K562 (cell line): ENCODE measurements around the gene IL25. TPM values are rescaled to one million over a fixed set of nuclear protein-coding genes. Genes with fewer than 3 reads are reported as not detected.

Experiments used
- ATAC-seq: fragments of 200-7000 bp; cut with Tn5 transposase; 3 replicates; pipeline ENCODE4 v1.9.1; 2020; ENCODE audit warnings: moderate library complexity
- BruUV-seq: library from RNA; stranded (reverse); fragments of 400-500 nt; replicated peaks from 2 replicates; lab custom pipeline; 2021; lab: Mats Ljungman, UMichigan
- CTCF ChIA-PET: fragments of 300-600 bp; formaldehyde crosslinking; extraction: SDS; loops from one replicate; lab custom pipeline; 2021; ENCODE audit warnings: low intra/inter-chr PET ratio; lab: Yijun Ruan, JAX
- POLR2A ChIA-PET: fragments of 300-600, 350-650 bp; sonication (Branson Sonifier 250); formaldehyde crosslinking; extraction: SDS; loops from one replicate; lab custom pipeline; 2021; ENCODE audit warnings: antibody characterized with exemption, inconsistent platforms; lab: Yijun Ruan, JAX
- DNase-seq, 4 experiments: peaks; one replicate each; pipeline versions ENCODE4 v3.0.0 to v3.0.0-alpha.2; 2011 to 2018; ENCODE audit warnings: low spot score in 3 of 4, mixed read lengths in 3 of 4; ENCODE audit errors: extremely low read depth in 1 of 4
- FAIRE-seq: peaks from 2 replicates; lab custom pipeline; 2011; peaks lifted over from hg19 to GRCh38; lab: Jason Lieb, UNC
- H2AFZ ChIP-seq: 2 replicates; pipeline ENCODE4 v1.6.0; 2011; ENCODE audit warnings: low read depth, low read length, control low read depth, inconsistent platforms
- H3K27ac ChIP-seq: fragments of 200-600 bp; 3 replicates; pipeline ENCODE4 v1.8.0; 2011; ENCODE audit warnings: low read depth, mild to moderate bottlenecking, control low read depth, inconsistent platforms, low read length, moderate library complexity, mixed read lengths; ENCODE audit errors: extremely low read depth
- H3K27me3 ChIP-seq, 2 experiments: fragments of 300-600 bp in 1 of 2; 2 replicates in 1 of 2; 3 replicates in 1 of 2; pipeline versions ENCODE4 v1.6.0 to v1.8.0; 2011; ENCODE audit warnings: inconsistent platforms in 2 of 2, low read length in 2 of 2, mild to moderate bottlenecking in 1 of 2, mixed read lengths in 1 of 2, moderate library complexity in 1 of 2; ENCODE audit not compliant: control insufficient read depth in 2 of 2, insufficient read depth in 2 of 2
- H3K36me3 ChIP-seq: fragments of 300-600 bp; 3 replicates; pipeline ENCODE4 v1.8.0; 2011; ENCODE audit warnings: mild to moderate bottlenecking, low read length, inconsistent platforms; ENCODE audit not compliant: control insufficient read depth, insufficient read depth
- H3K4me1 ChIP-seq, 2 experiments: fragments of 200-600 bp in 1 of 2; replicated peaks in 1 of 2; 2 replicates in 1 of 2; 3 replicates in 1 of 2; pipeline versions ENCODE4 v1.5.1 to v1.8.0; 2011; ENCODE audit warnings: inconsistent platforms in 2 of 2, low read length in 2 of 2, mild to moderate bottlenecking in 1 of 2, mixed read lengths in 1 of 2, moderate library complexity in 1 of 2; ENCODE audit not compliant: control insufficient read depth in 2 of 2, insufficient read depth in 2 of 2
- H3K4me2 ChIP-seq: 2 replicates; pipeline ENCODE4 v1.6.1; 2011; ENCODE audit warnings: low read length, control low read depth, inconsistent platforms, mixed read lengths; ENCODE audit not compliant: insufficient read depth
- H3K4me3 ChIP-seq: fragments of 200-600 bp; sonication (generic), shearing (Covaris generic); 2 replicates; pipeline ENCODE4 v1.5.1; 2016; ENCODE audit warnings: control low read depth, inconsistent platforms
- H3K79me2 ChIP-seq: fragments of 200-600 bp; 3 replicates; pipeline ENCODE4 v1.8.0; 2011; ENCODE audit warnings: low read length, inconsistent platforms; ENCODE audit not compliant: control insufficient read depth, insufficient read depth
- H3K9ac ChIP-seq, 2 experiments: 2 replicates each; pipeline versions ENCODE4 v1.6.0 to v1.6.1; 2011; ENCODE audit warnings: low read depth in 2 of 2, low read length in 2 of 2, control low read depth in 1 of 2, inconsistent platforms in 1 of 2, mild to moderate bottlenecking in 1 of 2, mixed read lengths in 1 of 2; ENCODE audit not compliant: insufficient read depth in 1 of 2
- H3K9me1 ChIP-seq: one replicate; pipeline ENCODE4 v1.6.0; 2011; ENCODE audit warnings: inconsistent platforms, mild to moderate bottlenecking, low read length, moderate library complexity; ENCODE audit not compliant: control insufficient read depth, insufficient read depth
- H3K9me3 ChIP-seq: replicated peaks from 2 replicates; pipeline ENCODE4 v1.5.1; 2011; ENCODE audit warnings: low read depth, low read length, inconsistent platforms; ENCODE audit not compliant: control insufficient read depth, insufficient read depth
- H4K20me1 ChIP-seq: replicated peaks from 2 replicates; pipeline ENCODE4 v1.6.1; 2011; ENCODE audit warnings: low read length, inconsistent platforms, mixed read lengths; ENCODE audit not compliant: control insufficient read depth, insufficient read depth
- MEIS2 ChIP-seq: fragments of 450-650 bp; IDR thresholded peaks from 2 replicates; pipeline ENCODE4 v1.6.1; 2014; ENCODE audit warnings: mild to moderate bottlenecking; ENCODE audit not compliant: partially characterized antibody
- ZNF347 ChIP-seq: fragments of 450-650 bp; formaldehyde crosslinking; IDR thresholded peaks from 2 replicates; pipeline ENCODE4 v1.4.0; 2020; ENCODE audit warnings: low read depth, mild to moderate bottlenecking, moderate library complexity
- WGBS: fragments of 100-300 bp; shearing (Covaris generic); methylation state at CpG from one replicate; pipeline ENCODE4 v1.1.6; 2016; ENCODE audit warnings: low coverage, mixed read lengths; ENCODE audit not compliant: insufficient coverage; ENCODE audit errors: missing lambda C conversion rate; 5-methylcytosine and 5-hydroxymethylcytosine counted together
- in situ Hi-C: fragments of 300-500 bp; cut with MboI; formaldehyde crosslinking; loops from 4 replicates; pipeline ENCODE4 v1.15.0; 2018; ENCODE audit warnings: inconsistent platforms, mixed read lengths
- intact Hi-C: fragments of 100-400 bp; cut with micrococcal nuclease; formaldehyde crosslinking; loops from 2 replicates; pipeline ENCODE4 v1.14.2; 2022
- polyA plus RNA-seq, 8 experiments: library from polyadenylated mRNA; depleted of rRNA in 4 of 8; stranded (reverse) in 5 of 8; unstranded in 3 of 8; fragments of >200 nt; fragmentation: Nextera tagmentation in 2 of 8; fragmentation: Illumina TruSeq in 1 of 8; extraction: Ambion mirVana in 2 of 8; extraction: Trizol in 1 of 8; gene quantifications; 2 replicates each; pipeline versions ENCODE4 v1.2.1 to v1.2.3, GENCODE V29; 2011 to 2014; ENCODE audit warnings: inconsistent platforms in 1 of 8, missing spikeins in 1 of 8
- total RNA-seq, 7 experiments: library from RNA; depleted of rRNA in 6 of 7; stranded (reverse); fragments of >200 nt in 6 of 7; fragmentation: Illumina TruSeq in 2 of 7; extraction: Trizol in 2 of 7; gene quantifications; 2 replicates each; pipeline versions ENCODE4 v1.2.1 to v1.2.3, GENCODE V29; 2011 to 2021; ENCODE audit warnings: low replicate concordance in 1 of 7
- TF ChIP-seq, protein P1 (sequence below): fragments of 450-650 bp; IDR thresholded peaks from 2 replicates; pipeline ENCODE4 v1.6.1; 2016
- TF ChIP-seq, protein P2 (sequence below), 2 experiments: IDR thresholded peaks in 1 of 2; conservative IDR thresholded peaks in 1 of 2; 2 replicates each; pipeline ENCODE4 v1.6.1; 2016; ENCODE audit warnings: low read depth in 2 of 2, mild to moderate bottlenecking in 1 of 2, missing compliant biosample characterization in 1 of 2, missing genetic modification characterization in 1 of 2, moderate library complexity in 1 of 2
- TF ChIP-seq, protein P3 (sequence below): sonication (generic); formaldehyde crosslinking; IDR thresholded peaks from 2 replicates; pipeline ENCODE4 v1.8.0; 2022; ENCODE audit warnings: missing genetic modification reagents, mild to moderate bottlenecking, moderate library complexity, borderline replicate concordance

The IL25 gene
- total and polyA plus RNA-seq, 9 of the 15 experiments (the other 6 are each of a cell fraction or from before 2014, with no cell fraction given): not detected

DNA sequence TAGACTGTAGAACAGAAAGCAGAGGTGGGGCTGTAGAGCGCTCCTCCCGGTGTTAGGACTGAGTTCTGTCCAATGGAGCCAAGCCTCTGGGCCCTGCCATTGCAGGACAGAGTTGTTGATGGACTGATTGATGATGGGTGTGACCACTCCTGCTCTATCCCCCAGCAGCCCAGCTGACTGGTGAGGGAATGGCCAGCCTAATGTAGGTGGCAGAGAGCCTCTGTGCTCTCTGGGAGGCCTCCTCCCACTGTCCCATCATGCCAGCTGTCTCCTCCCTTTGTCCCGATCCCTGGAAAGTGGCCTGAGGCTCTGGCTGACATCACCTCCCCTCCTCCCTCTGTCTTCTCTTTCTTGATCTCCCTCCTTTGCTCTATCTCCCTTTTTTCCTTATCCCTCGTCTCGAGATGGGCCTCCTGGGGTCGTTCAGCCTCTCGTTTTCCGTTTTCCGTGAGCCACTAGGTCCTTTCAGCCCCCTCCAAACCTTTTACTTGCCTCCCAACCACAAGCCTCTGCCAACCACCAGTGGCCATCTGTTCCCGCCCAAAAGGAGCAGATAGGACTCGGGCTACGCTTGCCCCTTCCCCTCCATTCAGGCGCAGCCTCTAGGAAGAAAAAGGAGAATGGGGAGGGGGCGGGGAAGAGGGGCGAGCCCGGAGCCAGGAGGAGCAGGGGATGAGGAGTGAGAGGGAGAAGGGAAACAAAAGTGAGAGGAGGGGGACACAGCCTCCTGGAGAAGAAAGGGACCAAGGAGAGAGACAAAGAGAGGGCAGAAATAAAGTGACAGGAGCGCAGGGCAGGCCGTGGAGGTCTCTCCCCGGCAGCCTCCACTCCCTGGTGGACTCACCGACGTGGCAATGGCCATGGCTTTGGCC lies 8.2 kb upstream of the IL25 start:
- in situ Hi-C loops: no loop called here
- DNase-seq (peak in 2 of 4 experiments; percentile 16 to 30), FAIRE-seq (no peak), ATAC-seq (peak; percentile 30)
- POLR2A ChIA-PET: no interaction called here
- Histone ChIP-seq H3K27ac (no peak overlapping the region), H3K79me2 (no peaks in the 10 kb centered on the region), H3K9me3 (no peaks in the 10 kb centered on the region), H3K4me3 (no peak overlapping the region), H4K20me1 (no peaks in the 10 kb centered on the region; the same call in 1 of the 2 replicates), H3K9me1 (no peaks in the 10 kb centered on the region), H3K9ac (no peak overlapping the region; a peak in 1 of 4 replicates), H3K36me3 (no peaks in the 10 kb centered on the region), H2AFZ (no peak overlapping the region), H3K4me1 (peaks cover 0 to 21% of the 10 kb centered on the region in 2 experiments; a peak in 2 of 5 replicates), H3K4me2 (no peak overlapping the region), H3K27me3 (peaks cover 10 to 50% of the 10 kb centered on the region in 2 experiments; a peak in 4 of 5 replicates)
- 1% methylated on average over 11 of the region's 21 CpGs for WGBS
- no TSS peak for BruUV-seq
- TF ChIP-seq ZNF347 (CRISPR knock-in tag): no peak
- TF ChIP-seq, protein P1, sequence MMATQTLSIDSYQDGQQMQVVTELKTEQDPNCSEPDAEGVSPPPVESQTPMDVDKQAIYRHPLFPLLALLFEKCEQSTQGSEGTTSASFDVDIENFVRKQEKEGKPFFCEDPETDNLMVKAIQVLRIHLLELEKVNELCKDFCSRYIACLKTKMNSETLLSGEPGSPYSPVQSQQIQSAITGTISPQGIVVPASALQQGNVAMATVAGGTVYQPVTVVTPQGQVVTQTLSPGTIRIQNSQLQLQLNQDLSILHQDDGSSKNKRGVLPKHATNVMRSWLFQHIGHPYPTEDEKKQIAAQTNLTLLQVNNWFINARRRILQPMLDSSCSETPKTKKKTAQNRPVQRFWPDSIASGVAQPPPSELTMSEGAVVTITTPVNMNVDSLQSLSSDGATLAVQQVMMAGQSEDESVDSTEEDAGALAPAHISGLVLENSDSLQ: peak; percentile 63
- peak; percentile 87 for TF ChIP-seq MEIS2
- TF ChIP-seq, protein P2, sequence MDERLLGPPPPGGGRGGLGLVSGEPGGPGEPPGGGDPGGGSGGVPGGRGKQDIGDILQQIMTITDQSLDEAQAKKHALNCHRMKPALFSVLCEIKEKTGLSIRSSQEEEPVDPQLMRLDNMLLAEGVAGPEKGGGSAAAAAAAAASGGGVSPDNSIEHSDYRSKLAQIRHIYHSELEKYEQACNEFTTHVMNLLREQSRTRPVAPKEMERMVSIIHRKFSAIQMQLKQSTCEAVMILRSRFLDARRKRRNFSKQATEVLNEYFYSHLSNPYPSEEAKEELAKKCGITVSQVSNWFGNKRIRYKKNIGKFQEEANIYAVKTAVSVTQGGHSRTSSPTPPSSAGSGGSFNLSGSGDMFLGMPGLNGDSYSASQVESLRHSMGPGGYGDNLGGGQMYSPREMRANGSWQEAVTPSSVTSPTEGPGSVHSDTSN (CRISPR knock-in tag; IDR thresholded peaks at IDR 0.05; ENCODE audit: low read depth): no peak
- TF ChIP-seq, protein P2 (tag; conservative IDR thresholded peaks at IDR 0.05; ENCODE audit: low read depth): peak; percentile 86
- TF ChIP-seq, protein P3, sequence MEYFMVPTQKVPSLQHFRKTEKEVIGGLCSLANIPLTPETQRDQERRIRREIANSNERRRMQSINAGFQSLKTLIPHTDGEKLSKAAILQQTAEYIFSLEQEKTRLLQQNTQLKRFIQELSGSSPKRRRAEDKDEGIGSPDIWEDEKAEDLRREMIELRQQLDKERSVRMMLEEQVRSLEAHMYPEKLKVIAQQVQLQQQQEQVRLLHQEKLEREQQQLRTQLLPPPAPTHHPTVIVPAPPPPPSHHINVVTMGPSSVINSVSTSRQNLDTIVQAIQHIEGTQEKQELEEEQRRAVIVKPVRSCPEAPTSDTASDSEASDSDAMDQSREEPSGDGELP (CRISPR knock-in tag): peak; percentile 51; the same call in 1 of the 2 replicates
- CTCF ChIA-PET: no interaction called here
- intact Hi-C loops: no loop called here
